Stimulated activated CD4-positive, alpha-beta T cell treated with anti-CD3 and anti-CD28 coated beads, TNF-alpha, amount 100 ng/mL, for 24 hours (primary cell): ENCODE results near the gene ITPRID2.
"Not testable (repeated sequence)": the region's sequence is repeated elsewhere in the genome, so short reads cannot be mapped to it uniquely, and the experiment has no call there.

Experiments
- DNase-seq, 3 experiments: peaks; one replicate each; pipeline ENCODE4 v3.0.0-alpha.2; 2020; ENCODE audit warnings: low read depth in 3 of 3

The ITPRID2 gene

DNA sequence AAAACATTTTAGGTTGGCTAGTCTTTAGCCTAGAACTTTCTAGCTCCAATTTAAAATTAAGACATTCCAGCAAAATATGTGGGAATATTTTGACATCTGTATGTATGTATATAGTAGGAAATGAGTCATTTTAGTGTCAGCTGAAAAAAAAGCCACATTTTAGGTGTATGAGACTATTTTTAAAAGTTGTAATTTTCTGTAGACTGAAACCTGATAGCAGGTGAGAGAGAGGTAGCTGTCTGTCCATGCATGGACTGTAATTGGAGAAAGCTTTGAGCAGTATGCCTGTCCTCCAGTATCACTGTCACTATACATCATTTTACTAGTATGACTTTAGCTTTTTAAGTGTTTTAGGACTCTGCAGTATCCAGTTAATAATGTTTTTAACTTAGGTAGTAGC, 68.0 kb downstream of the ITPRID2 start:
- DNase-seq: no peak

DNA sequence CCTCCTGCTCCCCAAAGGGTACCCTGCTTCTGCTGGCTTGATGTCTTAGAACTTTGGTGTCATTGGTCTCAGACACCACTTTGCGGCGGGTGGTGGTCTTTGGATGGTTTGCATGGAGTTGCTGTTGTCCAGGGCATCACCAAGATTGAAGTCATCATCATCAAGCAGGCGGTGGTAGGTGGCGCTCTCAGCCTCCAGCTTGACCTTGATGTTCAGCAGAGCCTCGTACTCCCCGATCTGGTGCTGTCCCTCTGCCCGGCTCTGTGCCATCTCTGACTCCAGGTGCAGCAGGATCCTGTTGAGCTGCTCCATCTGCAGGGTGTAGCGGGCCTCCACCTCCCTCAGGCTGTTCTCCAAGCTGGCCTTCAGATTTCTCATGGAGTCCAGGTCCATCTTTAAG, 69.6 kb downstream of the ITPRID2 start:
- not testable (repeated sequence) for DNase-seq

DNA sequence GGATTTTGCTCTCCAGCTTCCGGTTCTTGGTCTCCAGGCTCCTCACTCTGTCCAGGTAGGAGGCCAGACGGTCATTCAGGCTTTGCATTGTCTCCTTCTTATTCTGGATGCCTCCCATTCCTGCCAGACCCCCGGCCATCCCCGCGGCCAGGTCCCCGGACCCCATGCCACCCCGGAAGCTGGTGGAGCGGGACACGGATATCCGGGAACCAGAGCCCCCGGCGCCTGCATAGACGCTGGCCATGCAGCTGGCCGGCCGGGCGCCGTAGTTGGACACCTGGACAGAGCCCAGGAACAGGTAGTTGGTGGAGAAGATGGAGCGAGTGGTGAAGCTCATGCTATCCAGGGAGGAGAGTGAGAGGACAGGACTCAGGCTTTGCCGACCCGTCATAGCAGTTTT, 70.6 kb downstream of the ITPRID2 start:
- no peak for DNase-seq

- no peak for DNase-seq
Measured at GRCh38 chr2:181970160-181970794, 78.7 kb downstream of the ITPRID2 start.

GRCh38 chr2:181971032-181971431, 79.5 kb downstream of the ITPRID2 start:
- DNase-seq: no peak

GRCh38 chr2:181972431-181973170, 81.1 kb downstream of the ITPRID2 start:
- DNase-seq: no peak

GRCh38 chr2:181973171-181973783, 81.7 kb downstream of the ITPRID2 start:
- DNase-seq: no peak

- peak in 1 of 3 experiments; percentile 36 for DNase-seq
Measured at GRCh38 chr2:181977661-181978350, 86.3 kb downstream of the ITPRID2 start.

- no peak for DNase-seq
Measured at GRCh38 chr2:181978351-181979150, 87.0 kb downstream of the ITPRID2 start.
